Endothelial cell of umbilical vein (primary cell): ENCODE results near the gene RSL24D1. TPM values are rescaled to one million over a fixed set of nuclear protein-coding genes. Genes with fewer than 3 reads are reported as not detected.

Experiments
- BruUV-seq: library from RNA; stranded (reverse); fragments of 400-500 nt; replicated peaks from 2 replicates; lab custom pipeline; 2021; lab: Mats Ljungman, UMichigan
- CTCF ChIA-PET: fragments of 300-600, 350-600 bp; sonication (Branson Sonifier 250); formaldehyde crosslinking; loops from one replicate; lab custom pipeline; 2021; ENCODE audit warnings: antibody characterized with exemption, inconsistent platforms; lab: Charles Lee
- POLR2A ChIA-PET: fragments of 300-600, 350-600 bp; sonication (Branson Sonifier 250); formaldehyde crosslinking; loops from one replicate; lab custom pipeline; 2021; ENCODE audit warnings: antibody characterized with exemption, inconsistent platforms; lab: Charles Lee
- DNase-seq: peaks from one replicate; pipeline ENCODE4 v3.0.0-alpha.2; 2011; ENCODE audit warnings: low read depth, low spot score
- FAIRE-seq: peaks from 2 replicates; lab custom pipeline; 2011; peaks lifted over from hg19 to GRCh38; lab: Jason Lieb, UNC
- H2AFZ ChIP-seq: 2 replicates; pipeline ENCODE4 v1.6.0; 2012; ENCODE audit warnings: low read depth, low read length, control low read depth, inconsistent platforms
- H3K27ac ChIP-seq: 2 replicates; pipeline ENCODE4 v1.5.1; 2011; ENCODE audit warnings: low read depth, mild to moderate bottlenecking, control low read depth, low read length, moderate library complexity; ENCODE audit not compliant: insufficient read depth
- H3K27me3 ChIP-seq, 2 experiments: 2 replicates each; pipeline versions ENCODE4 v1.6.0 to v1.6.1; 2011; ENCODE audit warnings: low read length in 2 of 2, mixed read lengths in 1 of 2; ENCODE audit not compliant: control insufficient read depth in 2 of 2, insufficient read depth in 2 of 2
- H3K36me3 ChIP-seq, 2 experiments: 2 replicates in 1 of 2; 3 replicates in 1 of 2; pipeline ENCODE4 v1.5.1; 2011; ENCODE audit warnings: low read length in 2 of 2, mild to moderate bottlenecking in 1 of 2, moderate library complexity in 1 of 2; ENCODE audit not compliant: control insufficient read depth in 2 of 2, insufficient read depth in 2 of 2; ENCODE audit errors: extremely low read depth in 1 of 2
- H3K4me1 ChIP-seq: 3 replicates; pipeline ENCODE4 v1.5.1; 2011; ENCODE audit warnings: mild to moderate bottlenecking, low read length; ENCODE audit not compliant: control insufficient read depth, insufficient read depth; ENCODE audit errors: extremely low read depth
- H3K4me2 ChIP-seq: 2 replicates; pipeline ENCODE4 v1.6.1; 2011; ENCODE audit warnings: low read length, control low read depth, mixed read lengths; ENCODE audit not compliant: insufficient read depth
- H3K4me3 ChIP-seq, 3 experiments: fragments of 200-600 bp in 1 of 3; sonication (generic), shearing (Covaris generic) in 1 of 3; replicated peaks in 1 of 3; 2 replicates each; pipeline ENCODE4 v1.5.1; 2011 to 2016; ENCODE audit warnings: control low read depth in 3 of 3, low read length in 3 of 3, mild to moderate bottlenecking in 2 of 3, inconsistent platforms in 1 of 3, low read depth in 1 of 3, moderate library complexity in 1 of 3; ENCODE audit not compliant: insufficient read depth in 1 of 3
- H3K79me2 ChIP-seq: 2 replicates; pipeline ENCODE4 v1.6.0; 2012; ENCODE audit warnings: low read length, inconsistent platforms; ENCODE audit not compliant: control insufficient read depth, insufficient read depth
- H3K9ac ChIP-seq: replicated peaks from 2 replicates; pipeline ENCODE3; 2011; ENCODE audit warnings: low read length, control low read depth; ENCODE audit not compliant: insufficient read depth; ENCODE audit errors: extremely low read depth
- H3K9me1 ChIP-seq: replicated peaks from 3 replicates; pipeline ENCODE4 v1.6.0; 2011; ENCODE audit warnings: mild to moderate bottlenecking, low read length; ENCODE audit not compliant: control insufficient read depth, insufficient read depth; ENCODE audit errors: extremely low read depth
- H3K9me3 ChIP-seq: replicated peaks from 2 replicates; pipeline ENCODE4 v1.5.1; 2012; ENCODE audit warnings: low read length, inconsistent platforms; ENCODE audit not compliant: control insufficient read depth, insufficient read depth
- H4K20me1 ChIP-seq: replicated peaks from 2 replicates; pipeline ENCODE3; 2011; ENCODE audit warnings: mild to moderate bottlenecking, low read length; ENCODE audit not compliant: control insufficient read depth, insufficient read depth; ENCODE audit errors: extremely low read depth
- FOS ChIP-seq: IDR thresholded peaks from 2 replicates; pipeline ENCODE4 v1.6.1; 2011; ENCODE audit warnings: mild to moderate bottlenecking, low read length, moderate library complexity, borderline replicate concordance; ENCODE audit not compliant: insufficient read depth
- GATA2 ChIP-seq: IDR thresholded peaks from 2 replicates; pipeline ENCODE4 v1.7.0; 2011; ENCODE audit warnings: low read depth, mild to moderate bottlenecking, moderate library complexity, mixed read lengths, low read length; ENCODE audit not compliant: insufficient read length, insufficient read depth
- MYC ChIP-seq: IDR thresholded peaks from one replicate; pipeline ENCODE4 v1.6.1; 2011; ENCODE audit warnings: mild to moderate bottlenecking, low read depth, low read length
- POLR2AphosphoS5 ChIP-seq: IDR thresholded peaks from 2 replicates; pipeline ENCODE4 v1.6.1; 2012; ENCODE audit warnings: low read depth, mild to moderate bottlenecking, control low read depth, low read length, moderate library complexity; ENCODE audit not compliant: insufficient read depth
- dilution Hi-C: fragments of 300-500 bp; cut with MboI; formaldehyde crosslinking; loops from one replicate; pipeline ENCODE4 v1.15.0; 2019; ENCODE audit warnings: low sequenced_read_pairs; ENCODE audit not compliant: extremely low pct_ligation_motif_present
- intact Hi-C: fragments of 100-400 bp; cut with micrococcal nuclease; formaldehyde crosslinking; loops from one replicate; pipeline ENCODE4 v1.10.0; 2022
- polyA plus RNA-seq, 4 experiments: library from polyadenylated mRNA; depleted of rRNA in 3 of 4; stranded (reverse) in 3 of 4; unstranded in 1 of 4; fragments of >200 nt; gene quantifications; 2 replicates each; pipeline versions ENCODE4 v1.2.1 to v1.2.3, GENCODE V29; 2011 to 2012; ENCODE audit warnings: missing spikeins in 1 of 4
- total RNA-seq: library from RNA; stranded (reverse); gene quantifications from 2 replicates; pipeline ENCODE4 v1.2.3, GENCODE V29; 2021
- TF ChIP-seq, protein P1 (sequence below), 2 donors: IDR thresholded peaks; 1 replicate in 1 of 2; 2 replicates in 1 of 2; pipeline ENCODE4 v1.5.1; 2011; ENCODE audit warnings: low read length in 2 of 2, mild to moderate bottlenecking in 2 of 2, moderate library complexity in 2 of 2, control low read depth in 1 of 2, inconsistent platforms in 1 of 2, low read depth in 1 of 2; ENCODE audit not compliant: insufficient read depth in 1 of 2; ENCODE audit errors: extremely low read depth in 1 of 2
- TF ChIP-seq, protein P2 (sequence below): IDR thresholded peaks from 2 replicates; pipeline ENCODE4 v1.6.1; 2011; ENCODE audit not compliant: insufficient read depth, insufficient read length

Gene RSL24D1
- total and polyA plus RNA-seq, 2 donors (not counting 3 experiments of a cell fraction or from before 2014, with no cell fraction given): 18.4 to 60.0 TPM

DNA sequence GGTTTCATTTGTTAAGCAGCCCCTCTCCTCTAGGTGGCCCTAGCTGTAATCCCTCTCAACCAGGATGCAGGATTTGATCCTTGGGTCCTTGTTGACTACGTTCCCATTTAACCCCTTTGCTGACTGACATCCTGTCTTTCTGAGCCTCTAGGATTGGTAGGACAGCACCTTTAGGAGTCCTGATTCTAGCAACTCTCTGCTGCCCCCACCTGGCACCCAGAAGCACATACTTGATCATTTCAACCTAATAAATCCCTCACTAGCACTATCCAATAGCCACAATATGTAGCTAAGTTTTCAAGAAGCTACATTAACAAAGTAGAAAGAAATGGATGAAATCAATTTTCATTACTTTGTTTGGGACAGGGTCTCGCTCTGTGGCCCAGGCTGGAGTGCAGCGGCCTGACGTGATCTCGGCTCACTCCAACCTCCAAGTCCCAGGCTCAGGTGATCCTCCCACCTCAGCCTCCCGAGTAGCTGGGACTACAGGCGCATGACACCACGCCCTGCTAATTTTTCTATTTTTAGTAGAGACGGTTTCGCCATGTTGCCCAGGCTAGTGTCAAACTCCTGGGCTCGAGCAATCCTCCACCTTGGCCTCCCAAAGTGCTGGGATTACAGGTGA is 28.3 kb downstream of the RSL24D1 start:
- no peak overlapping the region for H2AFZ ChIP-seq
- H3K9me1 ChIP-seq: no peaks in the 10 kb centered on the region
- no peak overlapping the region for H3K9ac ChIP-seq
- ChIA-PET CTCF (interaction anchor here (0.6 to 1.9 kb wide), 8 partner anchors 9 to 271 kb away, joined by 3 to 13 read pairs (median 4); partner anchors contain the start of genes CCPG1, PIERCE2, PIGB and PIGBOS1), POLR2A (no interaction called here)
- H3K4me3 ChIP-seq: no peak overlapping the region
- peak; percentile 77 for DNase-seq
- no peaks in the 10 kb centered on the region for H3K9me3 ChIP-seq
- no TSS peak for BruUV-seq
- H3K79me2 ChIP-seq: no peaks in the 10 kb centered on the region
- H3K4me1 ChIP-seq: no peaks in the 10 kb centered on the region
- FAIRE-seq: peak; percentile 71
- no peak for TF ChIP-seq GATA2
- TF ChIP-seq, protein P1, sequence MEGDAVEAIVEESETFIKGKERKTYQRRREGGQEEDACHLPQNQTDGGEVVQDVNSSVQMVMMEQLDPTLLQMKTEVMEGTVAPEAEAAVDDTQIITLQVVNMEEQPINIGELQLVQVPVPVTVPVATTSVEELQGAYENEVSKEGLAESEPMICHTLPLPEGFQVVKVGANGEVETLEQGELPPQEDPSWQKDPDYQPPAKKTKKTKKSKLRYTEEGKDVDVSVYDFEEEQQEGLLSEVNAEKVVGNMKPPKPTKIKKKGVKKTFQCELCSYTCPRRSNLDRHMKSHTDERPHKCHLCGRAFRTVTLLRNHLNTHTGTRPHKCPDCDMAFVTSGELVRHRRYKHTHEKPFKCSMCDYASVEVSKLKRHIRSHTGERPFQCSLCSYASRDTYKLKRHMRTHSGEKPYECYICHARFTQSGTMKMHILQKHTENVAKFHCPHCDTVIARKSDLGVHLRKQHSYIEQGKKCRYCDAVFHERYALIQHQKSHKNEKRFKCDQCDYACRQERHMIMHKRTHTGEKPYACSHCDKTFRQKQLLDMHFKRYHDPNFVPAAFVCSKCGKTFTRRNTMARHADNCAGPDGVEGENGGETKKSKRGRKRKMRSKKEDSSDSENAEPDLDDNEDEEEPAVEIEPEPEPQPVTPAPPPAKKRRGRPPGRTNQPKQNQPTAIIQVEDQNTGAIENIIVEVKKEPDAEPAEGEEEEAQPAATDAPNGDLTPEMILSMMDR (IDR thresholded peaks at IDR 0.05; ENCODE audit: extremely low read depth in 1 of 2, insufficient read depth in 1 of 2, low read depth in 1 of 2, low read length in 2 of 2): peak; percentile 74 to 81
- no peak overlapping the region for H3K27ac ChIP-seq
- H3K36me3 ChIP-seq: no peaks in the 10 kb centered on the region
- no peaks in the 10 kb centered on the region for H3K27me3 ChIP-seq
- no peaks in the 10 kb centered on the region for H4K20me1 ChIP-seq
- H3K4me2 ChIP-seq: no peak overlapping the region
- dilution Hi-C loops (no loop called here), intact Hi-C loops (loop anchor here (1.0 to 2.0 kb wide), 2 partner anchors 122 to 1086 kb away; no protein-coding TSS in a partner anchor)

DNA sequence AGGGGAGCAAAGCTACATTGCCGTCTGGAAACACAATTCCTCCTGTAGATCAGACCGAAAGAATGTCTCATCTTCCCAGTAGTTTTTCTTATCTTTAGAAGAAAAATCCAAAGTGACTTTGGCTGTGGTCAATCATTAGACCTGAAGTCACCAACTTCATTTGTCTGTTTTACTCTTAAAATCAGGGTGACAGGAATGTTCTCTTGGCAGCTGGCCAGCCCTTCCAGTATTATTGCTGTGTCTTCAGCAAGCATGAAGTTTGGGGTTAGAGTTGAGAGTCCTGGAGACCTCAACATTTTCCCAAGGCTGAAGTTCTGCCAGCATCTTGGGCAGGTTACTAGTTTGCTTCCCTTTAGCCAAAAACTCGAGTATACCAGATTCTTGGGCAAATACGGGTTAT is 32.5 kb downstream of the RSL24D1 start:
- POLR2A ChIA-PET: no interaction called here
- no peak for DNase-seq
- CTCF ChIA-PET: no interaction called here
- no peaks in the 10 kb centered on the region for H3K36me3 ChIP-seq
- intact Hi-C loops (no loop called here), dilution Hi-C loops (no loop called here)
- H3K4me2 ChIP-seq: no peak overlapping the region
- no peak for FAIRE-seq
- no peaks in the 10 kb centered on the region for H3K4me1 ChIP-seq
- H3K79me2 ChIP-seq: no peaks in the 10 kb centered on the region
- H3K9me3 ChIP-seq: no peaks in the 10 kb centered on the region
- no peak overlapping the region for H3K9ac ChIP-seq
- no peaks in the 10 kb centered on the region for H4K20me1 ChIP-seq
- H3K9me1 ChIP-seq: no peaks in the 10 kb centered on the region
- no peak overlapping the region for H3K27ac ChIP-seq
- no peak overlapping the region for H3K4me3 ChIP-seq
- no TSS peak for BruUV-seq
- H3K27me3 ChIP-seq: no peaks in the 10 kb centered on the region
- no peak overlapping the region for H2AFZ ChIP-seq
- TF ChIP-seq FOS (no peak), MYC (no peak), POLR2AphosphoS5 (no peak)
- TF ChIP-seq, protein P2, sequence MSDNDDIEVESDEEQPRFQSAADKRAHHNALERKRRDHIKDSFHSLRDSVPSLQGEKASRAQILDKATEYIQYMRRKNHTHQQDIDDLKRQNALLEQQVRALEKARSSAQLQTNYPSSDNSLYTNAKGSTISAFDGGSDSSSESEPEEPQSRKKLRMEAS: no peak
